ENCODE measurements around the gene LAIR1.

- TF ChIP-seq CTCF (conservative IDR thresholded peaks at IDR 0.05; ENCODE audit: low read depth in 2 of 2) = no peak
- no peak for TF ChIP-seq NANOG (IDR thresholded peaks at IDR 0.05; ENCODE audit: borderline replicate concordance)
Measured at GRCh38 chr19:54399189-54399588, 34.5 kb upstream of the LAIR1 start.

All from GM23338 (cell line).